Fibroblast of skin of right quadriceps (primary cell): ENCODE measurements around the gene BRMS1L.
"Not testable (repeated sequence)": the region's sequence is repeated elsewhere in the genome, so short reads cannot be mapped to it uniquely, and the experiment has no call there.

Experiments
- DNase-seq: peaks from one replicate; pipeline ENCODE4 v3.0.0-alpha.2; 2013

Gene BRMS1L

DNA sequence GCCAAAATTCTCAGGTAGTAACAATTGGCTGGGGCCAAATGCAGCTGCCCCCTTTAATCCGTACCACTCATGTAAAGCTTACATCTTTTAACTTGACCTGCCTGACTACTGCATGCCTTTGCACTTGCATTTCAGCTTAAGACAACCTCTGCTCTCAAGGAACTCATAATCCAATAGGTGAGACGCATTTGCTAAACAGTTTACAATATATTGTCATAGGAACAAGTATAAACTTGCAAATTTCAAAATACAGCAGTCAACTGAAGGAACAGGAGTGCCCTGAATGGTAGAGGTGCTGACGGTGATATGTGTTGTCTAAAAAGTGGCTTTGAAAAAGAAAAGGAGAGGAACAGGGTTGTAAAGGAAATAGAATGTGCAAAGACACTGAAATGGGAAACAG is 3.6 kb upstream of the BRMS1L start:
- no peak for DNase-seq

DNA sequence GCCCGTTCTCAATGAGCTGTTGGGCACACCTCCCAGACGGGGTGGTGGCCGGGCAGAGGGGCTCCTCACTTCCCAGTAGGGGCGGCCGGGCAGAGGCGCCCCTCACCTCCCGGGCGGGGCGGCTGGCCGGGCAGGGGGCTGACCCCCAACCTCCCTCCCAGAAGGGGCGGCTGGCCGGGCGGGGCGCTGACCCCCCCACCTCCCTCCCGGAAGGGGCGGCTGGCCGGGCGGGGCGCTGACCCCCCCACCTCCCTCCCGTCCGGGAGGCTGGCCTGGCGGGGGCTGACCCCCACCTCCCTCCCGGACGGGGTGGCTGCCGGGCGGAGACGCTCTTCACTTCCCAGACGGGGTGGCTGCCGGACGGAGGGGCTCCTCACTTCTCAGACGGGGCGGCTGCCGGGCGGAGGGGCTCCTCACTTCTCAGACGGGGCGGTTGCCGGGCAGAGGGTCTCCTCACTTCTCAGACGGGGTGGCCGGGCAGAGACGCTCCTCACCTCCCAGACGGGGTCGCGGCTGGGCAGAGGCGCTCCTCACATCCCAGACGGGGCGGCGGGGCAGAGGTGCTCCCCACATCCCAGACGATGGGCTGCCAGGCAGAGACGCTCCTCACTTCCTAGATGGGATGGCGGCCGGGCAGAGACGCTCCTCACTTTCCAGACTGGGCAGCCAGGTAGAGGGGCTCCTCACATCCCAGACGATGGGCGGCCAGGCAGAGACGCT is 1.5 kb upstream of the BRMS1L start:
- not testable (repeated sequence) for DNase-seq

DNA sequence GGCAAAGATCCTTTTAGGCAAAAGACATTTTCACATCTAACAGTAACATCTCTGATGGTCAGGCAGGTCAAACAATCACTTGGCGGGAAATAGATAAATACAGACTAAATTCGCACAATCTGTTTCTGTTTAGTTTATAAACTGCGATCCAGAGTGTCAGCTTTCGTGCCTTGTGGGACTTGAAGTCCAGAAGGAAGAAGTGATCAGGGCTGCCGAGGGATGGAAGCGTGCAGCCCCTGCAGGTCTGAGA is 245 bp upstream of the BRMS1L start:
- no peak for DNase-seq

DNA sequence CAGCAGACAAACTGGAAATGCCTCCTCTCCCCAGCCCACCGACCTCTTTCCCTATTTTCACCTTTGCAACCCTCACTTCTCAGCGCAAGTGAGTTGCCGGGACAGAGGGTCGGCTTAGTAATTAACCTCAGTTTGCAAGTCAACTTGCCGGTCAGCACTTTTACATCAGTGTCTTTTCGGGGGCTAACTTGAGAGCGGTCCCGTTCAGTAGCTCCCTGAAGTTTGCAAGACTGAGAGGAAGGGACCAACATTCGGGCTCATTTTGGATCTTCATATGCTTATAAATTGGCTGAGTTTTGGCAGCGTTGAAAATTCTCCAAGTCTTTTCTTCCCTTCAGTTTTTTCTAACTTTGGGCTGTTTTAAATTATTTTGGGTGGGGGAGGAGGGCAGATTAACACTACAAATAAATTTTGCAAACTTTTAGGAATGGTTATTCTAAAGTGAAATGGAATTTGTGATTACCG is 846 bp downstream of the BRMS1L start:
- DNase-seq: no peak

DNA sequence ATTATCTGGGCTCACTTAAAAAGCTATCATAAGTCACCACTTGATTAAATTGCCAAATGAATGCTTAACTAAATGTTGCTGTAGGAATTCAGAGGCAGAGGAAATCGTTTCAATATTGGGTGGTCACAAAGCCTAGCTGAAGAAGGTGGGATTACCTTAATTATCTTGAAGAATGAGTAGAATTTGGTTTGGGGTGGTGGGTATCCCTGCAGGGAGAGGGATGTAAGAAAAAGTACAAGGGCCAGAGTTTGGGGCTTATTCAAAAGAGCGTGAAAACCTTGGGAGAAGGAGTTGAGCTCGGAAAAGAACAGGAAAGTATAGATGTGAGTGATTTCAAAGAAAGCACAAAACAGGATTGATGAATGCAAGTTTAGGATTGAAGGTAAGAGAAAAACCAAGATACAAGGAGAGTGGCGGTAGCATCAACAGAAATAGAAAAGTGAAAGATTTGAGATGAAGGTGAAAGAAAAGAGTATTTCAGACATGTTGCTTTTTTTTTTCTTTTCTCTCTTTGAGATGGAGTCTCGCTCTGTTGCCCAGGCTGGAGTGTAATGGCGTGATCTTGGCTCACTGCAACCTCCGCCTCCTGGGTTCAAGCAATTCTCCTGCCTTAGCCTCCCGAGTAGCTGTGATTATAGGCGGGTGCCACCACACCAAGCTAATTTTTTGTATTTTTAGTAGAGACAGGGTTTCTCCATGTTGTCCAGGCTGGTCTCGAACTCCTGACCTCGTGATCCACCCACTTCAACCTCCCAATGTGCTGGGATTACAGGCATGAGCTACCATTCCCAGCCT is 1.7 kb downstream of the BRMS1L start:
- DNase-seq: no peak

DNA sequence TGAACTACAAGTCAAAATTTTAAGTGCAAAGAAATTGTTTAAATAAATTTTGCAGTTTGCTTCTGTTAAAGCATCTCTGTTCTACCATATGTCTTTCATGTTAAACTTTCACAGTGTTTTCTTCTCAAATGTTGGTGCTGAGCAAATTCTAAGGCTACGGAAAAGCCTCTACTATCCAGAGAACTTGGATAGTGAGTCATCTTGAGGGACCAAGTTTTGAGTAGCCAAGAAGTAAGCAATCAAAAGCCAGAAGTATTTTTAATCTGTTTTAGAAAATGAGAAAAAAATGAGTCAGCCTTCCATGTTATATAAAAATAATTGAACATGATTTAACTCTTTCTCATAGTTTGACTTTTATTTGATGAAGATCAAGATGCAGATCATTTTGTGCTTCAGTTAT is 3.3 kb downstream of the BRMS1L start:
- DNase-seq: peak; percentile 34

DNA sequence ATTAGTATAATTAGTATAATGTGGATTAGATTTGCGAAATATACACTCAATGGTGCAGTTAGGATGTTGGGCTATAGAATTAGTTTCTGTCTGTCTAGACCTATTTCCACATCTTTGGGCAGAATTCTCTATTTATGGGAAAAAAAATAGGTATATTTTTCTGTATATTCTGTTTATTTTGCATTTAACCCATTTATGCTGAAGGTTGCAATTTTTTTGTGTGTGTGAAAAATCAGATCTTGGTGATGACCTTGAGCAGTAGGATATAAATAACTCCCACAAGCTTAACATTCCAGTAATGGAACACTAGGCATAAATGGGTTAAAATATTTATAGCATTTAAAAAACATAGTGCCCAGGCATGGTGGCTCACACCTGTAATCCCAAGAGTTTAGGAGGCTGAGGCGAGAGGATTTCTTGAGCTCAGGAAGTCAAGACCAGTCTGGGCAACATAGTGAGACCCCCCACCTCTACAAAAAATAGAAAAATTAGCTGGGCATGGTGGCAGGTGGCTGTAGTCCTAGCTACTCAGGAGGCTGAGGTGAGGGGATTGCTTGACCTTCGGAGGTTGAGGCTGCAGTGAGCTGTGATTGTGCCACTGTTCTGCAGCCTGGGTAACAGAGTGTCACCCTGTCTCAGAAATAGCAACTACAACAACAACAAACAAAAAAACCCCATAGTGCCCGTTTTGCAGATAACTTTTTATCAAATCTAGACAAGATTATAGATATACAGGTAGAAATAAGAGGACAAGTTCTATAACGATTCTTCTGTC is 9.3 kb downstream of the BRMS1L start:
- no peak for DNase-seq

DNA sequence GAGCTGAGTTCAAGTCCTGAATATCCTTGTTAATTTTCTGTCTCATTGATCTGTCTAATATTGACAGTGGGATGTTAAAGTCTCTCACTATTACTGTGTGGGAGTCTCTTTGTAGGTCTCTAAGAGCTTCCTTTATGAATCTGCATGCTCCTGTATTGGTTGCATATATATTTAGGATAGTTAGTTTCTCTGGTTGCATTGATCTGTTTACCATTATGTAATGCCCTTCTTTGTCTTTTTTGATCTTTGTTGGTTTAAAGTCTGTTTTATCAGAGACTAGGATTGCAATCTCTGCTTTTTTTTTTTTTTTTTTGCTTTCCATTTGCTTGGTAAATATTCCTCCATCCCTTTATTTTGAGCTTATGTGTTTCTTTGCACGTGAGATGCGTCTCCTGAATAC is 15.6 kb downstream of the BRMS1L start:
- not testable (repeated sequence) for DNase-seq

DNA sequence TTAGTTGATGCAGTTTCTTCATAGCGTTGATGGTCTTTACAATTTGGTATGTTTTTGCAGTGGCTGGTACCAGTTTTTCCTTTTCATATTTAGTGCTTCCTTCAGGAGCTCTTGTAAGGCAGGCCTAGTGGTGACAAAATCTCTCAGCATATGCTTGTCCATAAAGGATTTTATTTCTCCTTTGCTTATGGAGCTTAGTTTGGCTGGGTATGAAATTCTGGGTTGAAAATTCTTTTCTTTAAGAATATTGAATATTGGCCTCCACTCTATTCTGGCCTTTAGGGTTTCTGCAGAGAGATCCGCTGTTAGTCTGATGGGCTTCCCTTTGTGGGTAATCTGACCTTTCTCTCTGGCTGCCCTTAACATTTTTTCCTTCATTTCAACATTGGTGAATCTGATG is 16.1 kb downstream of the BRMS1L start:
- not testable (repeated sequence) for DNase-seq

DNA sequence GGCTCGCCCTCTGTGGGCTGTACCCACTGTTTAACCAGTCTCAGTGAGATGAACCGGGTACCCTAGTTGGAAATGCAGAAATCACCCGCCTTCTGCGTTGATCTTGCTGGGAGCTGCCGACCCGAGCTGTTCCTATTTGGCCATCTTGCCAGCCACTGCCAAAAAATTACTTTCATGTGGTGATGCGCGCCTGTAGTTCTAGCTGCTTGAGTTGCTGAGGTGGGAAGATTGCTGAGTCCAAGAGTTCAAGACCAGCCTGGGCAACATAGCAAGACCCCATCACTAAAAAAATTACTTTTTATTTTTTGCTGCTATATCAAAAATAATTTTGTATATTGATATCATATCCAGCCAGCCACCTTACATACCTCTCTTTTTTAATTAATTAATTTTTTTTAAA is 18.4 kb downstream of the BRMS1L start:
- no peak for DNase-seq

DNA sequence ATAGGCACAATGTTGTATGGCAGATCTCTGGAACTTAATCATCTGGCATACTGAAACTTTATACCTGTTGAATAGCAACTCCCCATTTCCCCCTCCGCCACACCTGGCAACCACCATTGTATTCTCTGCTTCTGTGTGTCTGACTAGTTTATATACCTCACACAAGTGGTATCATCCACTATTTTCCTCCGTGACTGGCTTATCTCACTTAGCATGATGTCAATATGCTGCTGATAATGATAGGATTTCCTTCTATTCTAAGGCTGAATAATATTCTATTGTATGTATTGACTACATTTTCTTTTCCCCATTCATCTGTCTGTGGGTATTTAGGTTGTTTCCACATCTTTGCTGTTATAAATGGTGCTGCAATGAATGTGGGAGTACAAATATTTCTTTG is 21.5 kb downstream of the BRMS1L start:
- no peak for DNase-seq

DNA sequence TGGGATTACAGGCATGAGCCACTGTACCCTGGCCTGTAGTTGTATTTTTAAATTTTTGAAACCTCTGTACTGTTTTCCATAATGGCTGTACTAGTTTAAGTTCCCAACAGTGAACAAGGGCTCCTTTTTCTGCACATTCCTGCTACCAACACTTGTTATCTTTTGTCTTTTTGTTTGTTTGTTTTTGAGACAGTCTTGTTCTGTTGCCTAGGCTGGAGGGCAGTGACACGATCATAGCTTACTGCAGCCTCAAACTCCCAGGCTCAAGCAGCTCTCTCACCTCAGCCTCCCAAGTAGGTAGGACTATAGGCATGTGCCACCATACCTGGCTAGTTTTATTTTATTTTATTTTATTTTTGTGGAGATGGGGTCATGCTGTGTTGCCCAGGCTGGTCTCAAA is 23.0 kb downstream of the BRMS1L start:
- DNase-seq: no peak

DNA sequence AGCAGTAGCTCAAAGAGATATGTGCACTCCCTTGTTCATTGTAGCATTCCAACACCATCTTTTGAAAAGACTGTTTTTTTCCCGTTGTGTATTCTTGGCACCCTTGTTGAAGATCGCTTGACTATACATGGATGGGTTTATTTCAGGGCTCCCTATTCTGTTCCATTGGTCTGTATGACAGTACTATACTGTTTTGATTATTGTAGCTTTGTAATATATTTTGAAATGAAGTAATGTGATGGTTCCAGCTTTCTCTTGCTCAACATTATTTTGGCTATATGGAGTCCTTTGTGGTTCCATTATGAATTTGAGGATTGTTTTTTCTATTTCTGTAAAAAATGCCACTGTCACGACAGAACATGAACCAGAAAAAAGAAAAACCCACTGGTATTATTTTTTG is 25.7 kb downstream of the BRMS1L start:
- no peak for DNase-seq

DNA sequence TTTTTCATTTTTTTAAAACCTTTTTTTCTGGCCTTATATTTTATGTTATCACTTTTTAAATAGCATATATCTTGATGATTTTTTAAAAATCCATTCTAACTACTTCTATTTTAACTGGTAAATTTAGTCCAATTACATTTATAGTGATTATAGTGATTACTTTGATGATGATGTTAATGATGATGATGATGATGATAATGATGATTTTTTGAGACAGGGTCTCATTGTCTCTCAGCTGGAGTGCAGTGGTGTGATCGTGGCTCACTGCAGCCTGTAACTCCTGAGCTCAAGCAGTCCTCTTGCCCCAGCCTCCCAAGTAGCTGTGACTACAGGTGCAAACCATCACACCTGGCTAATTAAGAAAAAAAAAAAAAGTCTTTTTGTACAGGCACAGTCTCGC is 27.1 kb downstream of the BRMS1L start:
- no peak for DNase-seq

DNA sequence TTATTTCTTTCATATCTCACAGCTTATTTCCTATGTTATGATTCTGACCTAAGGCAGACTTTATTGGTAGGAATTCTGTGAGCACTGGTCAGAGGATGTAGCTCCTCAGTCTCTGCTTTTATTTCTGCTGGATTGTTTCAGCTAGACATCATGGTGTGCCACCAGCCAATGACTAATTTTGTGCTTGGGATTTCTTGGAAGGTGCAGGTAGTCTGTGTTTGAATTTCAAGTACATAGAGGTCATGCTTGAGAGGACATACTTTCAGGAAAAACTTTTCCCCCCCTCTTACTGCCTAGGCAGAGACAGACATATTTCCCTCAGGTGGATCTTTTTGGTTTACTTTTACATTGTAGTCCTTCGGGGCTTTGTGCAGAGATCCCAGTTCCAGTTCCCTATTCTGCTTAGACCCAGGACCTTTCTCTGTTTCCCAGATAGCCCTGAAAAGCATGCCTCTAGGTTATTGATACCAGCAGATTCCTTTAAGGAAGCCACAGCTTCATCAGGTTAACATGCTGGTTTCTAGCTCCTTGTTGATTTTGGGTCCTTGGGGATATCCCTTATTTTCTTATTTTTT is 28.6 kb downstream of the BRMS1L start:
- no peak for DNase-seq

DNA sequence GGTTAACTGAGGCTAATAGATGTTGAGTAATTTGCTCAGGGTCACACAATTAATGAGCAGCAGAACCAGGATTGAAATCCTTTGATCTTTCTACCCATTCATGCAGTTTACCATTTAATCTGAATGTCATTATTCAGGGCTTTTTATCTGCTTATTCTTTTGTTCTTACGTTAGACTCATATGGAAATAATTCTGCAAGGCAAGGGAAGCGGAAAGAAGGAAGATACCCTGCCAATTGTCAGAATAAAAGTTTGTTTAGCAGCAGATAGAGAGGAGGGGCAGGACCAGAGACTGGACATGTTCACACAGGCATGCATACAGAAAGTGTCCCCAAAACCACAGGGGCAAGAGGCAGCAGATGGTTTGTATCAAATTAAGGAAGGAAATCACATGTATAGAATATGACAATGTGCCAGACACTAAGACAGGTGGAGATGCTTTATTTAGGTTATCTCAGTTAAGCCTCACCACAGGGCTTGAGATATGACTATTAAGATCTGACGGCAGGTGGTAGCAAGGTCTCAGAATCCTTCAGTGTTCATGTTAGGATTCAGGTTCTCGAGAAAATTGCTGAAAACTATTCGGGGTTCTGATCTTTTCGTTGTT is 29.8 kb downstream of the BRMS1L start:
- DNase-seq: no peak

DNA sequence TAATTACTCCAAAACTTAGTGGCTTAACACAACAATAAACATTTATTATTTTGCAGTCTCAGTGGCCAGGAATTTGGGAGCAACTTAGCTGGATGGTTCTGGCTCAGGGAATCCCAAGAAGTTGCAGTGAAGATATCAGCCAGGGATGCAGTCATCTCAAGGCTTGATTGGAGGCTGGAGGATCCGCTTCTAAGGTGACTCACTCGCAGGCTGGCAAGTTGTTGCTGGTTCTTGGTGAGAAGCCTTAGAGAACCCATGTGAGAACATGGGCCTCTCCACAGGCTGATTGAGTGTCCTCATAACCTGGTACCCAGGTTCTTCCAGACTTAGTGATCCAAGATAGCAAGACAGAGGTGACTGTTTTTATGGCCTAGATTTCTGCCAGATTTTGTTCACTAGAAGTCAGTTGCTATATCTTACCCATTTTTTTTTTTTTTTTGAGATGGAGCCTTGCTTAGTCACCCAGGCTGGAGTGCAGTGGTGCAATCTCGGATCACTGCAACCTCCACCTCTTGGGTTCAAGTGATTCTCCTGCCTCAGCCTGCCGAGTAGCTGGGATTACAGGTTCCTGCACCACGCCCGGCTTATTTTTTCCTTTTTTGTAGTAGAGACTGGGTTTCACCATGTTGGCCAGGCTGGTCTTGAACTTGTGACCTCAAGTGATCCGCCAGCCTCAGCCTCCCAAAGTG is 32.5 kb downstream of the BRMS1L start:
- peak; percentile 43 for DNase-seq

DNA sequence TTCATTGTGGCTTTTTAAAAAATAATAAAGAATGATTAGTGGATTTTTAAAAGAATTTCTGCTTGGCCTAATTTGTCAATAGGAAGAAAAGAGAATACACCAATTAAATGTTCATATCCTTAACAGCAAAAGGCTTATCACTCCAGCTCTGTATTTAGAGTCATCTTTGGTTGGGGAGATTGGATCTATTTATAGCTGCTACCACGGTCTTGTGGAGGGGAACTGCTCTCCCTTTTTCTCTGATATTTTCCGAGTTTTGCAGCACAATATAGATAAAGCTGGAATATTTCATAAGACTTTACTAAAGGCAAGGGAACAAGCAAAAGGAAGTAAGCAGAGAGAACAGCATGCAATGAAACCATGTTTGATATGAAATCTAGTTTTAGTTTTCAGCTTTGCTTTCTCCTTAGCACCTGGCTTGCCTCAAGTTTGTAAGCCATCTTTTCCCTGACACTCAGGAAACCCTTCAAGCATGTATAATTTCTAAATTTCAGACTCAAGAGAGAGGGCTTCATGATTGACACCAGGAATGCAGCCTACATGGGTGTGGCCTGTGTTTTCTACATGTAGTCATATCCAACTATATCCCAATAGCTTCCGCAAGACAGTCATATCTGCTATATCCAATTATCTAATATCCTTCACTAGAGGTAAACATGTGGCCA is 35.2 kb downstream of the BRMS1L start:
- no peak for DNase-seq

DNA sequence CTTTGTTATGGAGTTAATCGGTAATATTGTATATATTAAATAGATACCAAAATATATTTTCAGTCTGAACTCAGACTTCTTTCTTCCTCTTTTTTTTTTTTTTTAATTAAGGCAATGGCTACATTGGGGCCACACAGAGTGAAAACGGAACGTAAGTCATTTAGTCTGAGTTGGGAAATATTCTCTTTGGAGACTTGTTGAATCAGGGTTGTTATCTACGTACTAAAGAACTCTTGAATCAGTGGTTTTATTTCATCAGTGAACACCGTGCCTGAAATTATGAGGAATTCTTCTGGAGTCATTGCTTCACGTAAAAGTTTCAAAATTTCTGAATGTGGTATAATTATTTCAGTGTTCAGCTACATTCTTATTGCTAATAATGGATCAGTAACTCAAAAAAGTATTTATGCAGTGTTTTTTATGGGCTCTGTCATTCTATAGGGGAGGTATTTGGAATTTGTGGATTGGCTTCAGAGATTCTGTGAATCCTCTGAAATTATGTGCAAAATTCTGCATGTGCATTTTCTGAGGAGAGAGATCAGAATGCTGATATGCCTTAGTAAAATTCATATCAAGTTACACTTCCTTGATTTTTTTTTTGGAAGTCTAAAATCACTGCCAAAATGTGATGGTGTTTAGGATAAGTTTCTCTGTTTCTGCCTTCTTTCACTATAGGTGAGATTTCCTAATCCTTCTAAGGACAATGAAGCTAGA is 39.6 kb downstream of the BRMS1L start:
- DNase-seq: peak; percentile 7

DNA sequence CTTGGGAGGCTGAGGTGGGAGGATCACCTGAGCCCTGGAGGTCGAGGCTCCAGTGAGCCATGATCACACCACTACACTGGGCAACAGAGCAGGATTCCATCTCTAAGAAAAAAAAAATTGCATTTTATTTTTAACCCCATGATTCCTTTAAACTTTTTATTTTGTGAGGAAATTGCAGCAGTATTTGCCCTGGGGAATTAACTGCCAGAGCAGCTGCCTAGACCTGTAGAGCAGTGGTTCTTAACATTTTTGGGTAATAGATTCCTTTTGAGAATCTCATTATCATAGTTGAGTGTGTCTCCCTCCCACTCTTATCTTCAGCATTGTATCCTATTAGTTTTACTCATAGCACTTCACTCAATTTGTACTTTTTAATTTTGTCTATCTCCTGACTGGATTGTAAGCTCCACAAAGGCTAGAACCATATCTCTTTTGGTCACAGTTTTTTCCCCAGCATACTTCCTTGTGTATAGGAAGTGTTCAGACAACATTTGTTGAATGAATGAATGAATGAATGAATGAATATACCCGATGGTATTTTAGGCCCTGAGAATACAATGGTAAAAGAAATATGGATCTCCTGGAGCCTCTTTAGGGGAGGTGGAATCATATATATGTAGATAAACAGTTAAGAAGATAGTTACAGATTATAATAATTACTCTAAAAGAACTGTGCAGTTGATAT is 40.6 kb downstream of the BRMS1L start:
- no peak for DNase-seq

DNA sequence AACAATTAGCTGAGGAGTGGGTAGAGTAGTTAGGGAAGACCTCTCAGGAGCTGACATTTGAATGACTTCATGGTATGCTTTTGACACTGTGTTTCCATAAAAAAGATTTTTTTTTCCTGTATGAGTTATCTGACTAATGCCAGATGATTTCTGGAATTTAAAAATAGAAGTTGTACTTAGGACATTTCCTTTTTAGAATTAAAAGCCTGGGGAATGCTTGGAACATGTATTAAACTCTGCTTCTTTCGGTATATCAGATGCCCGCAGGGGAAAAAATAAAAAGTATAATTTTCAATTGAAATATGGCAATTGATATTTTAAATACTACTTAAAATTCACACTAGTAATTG is 41.1 kb downstream of the BRMS1L start:
- peak; percentile 20 for DNase-seq
